NCI-H1092 treated with DMSO at 0.1 percent for 48 hours (cell line): ENCODE results near the gene CLPTM1.

Experiments
- DNase-seq: peaks from one replicate; lab custom pipeline; 2025; lab: John Stamatoyannopoulos, UW

The CLPTM1 gene

DNA sequence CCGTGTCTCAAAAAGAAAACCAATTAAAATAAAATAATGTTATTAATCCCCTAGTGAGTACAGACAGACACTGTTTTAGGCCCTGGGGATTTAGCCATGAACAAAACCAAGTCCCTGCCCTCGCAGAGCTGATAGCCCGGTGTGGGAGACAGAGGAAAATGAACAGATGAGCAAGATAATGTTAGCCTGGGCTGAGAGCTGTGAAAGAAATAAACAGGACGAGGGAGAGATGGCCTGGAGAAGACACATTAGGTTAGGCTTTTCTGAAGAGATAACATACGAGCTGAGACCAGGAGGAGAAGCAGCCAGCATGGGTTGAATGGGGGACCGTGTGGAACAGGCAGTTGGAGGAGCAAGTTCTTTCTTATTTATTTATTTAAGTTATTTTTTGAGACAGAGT lies 55.1 kb downstream of the CLPTM1 start:
- DNase-seq: no peak

DNA sequence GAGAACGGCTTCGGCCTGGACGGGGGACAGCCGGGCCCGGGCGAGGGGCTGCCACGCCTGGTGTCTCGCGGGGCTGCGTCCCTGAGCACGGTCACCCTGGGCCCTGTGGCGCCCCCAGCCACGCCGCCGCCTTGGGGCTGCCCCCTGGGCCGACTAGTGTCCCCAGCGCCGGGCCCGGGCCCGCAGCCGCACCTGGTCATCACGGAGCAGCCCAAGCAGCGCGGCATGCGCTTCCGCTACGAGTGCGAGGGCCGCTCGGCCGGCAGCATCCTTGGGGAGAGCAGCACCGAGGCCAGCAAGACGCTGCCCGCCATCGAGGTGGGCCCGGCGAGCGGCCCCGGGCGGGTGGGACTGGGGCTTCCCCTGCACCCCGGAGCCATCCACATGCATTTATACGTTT lies 56.8 kb downstream of the CLPTM1 start:
- no peak for DNase-seq

DNA sequence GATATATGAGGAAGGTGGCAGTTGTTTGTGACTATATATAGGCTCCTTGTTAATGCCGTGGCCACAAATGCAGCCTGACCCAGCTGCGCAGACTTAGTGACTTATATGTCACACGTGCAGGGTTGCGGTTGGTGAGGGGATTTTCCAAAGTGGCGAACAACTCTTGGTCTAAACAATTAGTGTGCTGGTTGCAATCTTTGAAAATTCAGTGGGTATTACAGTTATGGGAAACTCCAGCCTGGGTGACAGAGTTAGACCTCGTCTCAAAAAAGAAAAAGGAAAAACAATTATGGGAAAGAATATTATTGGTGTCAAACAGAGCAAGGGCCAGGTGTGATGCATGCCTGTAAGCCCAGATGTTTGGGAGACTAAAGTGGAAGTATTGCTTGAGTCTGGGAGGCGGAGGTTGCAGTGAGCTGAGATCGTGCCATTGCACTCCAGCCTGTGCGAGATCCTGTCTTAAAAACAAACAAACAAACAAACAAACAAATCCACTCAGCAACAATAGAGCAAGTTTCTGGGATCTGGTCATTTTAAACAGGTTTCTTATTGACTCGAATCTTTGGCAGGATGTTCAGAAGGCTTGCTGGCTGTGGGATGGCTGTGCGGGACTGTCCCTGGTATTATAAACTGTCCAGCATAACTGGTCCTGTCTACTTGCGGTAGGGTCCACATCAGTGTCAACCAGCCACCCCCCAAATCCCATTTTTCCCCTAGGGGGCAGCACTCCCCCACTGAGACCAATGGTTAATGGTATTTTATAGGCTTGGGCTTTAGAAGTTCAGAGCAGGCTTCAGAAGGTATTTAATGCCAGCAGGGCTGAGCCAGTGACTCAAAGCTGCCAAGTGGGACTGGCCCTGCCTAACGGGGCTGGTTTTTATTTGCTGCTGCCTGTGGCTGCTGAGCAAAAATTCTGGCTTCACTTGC lies 61.5 kb downstream of the CLPTM1 start:
- DNase-seq: peak; percentile 29

DNA sequence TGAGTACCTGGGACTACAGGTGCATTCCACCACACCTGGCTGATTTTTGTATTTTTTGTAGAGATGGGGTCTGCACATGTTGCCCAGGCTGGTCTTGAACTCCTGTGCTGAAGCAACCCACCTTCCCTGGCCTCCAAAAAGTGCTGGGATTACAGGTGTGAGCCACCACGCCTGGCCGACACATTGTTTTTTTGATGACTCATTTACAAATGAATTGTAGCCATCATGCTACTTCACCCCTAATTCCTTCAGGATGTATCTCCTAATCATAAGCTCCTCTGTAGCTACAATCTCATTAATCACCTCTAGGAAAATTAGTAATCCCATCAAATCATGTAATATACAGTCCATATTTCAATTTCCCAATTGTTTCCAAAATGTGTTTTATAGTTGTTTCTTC lies 64.0 kb downstream of the CLPTM1 start:
- no peak for DNase-seq

DNA sequence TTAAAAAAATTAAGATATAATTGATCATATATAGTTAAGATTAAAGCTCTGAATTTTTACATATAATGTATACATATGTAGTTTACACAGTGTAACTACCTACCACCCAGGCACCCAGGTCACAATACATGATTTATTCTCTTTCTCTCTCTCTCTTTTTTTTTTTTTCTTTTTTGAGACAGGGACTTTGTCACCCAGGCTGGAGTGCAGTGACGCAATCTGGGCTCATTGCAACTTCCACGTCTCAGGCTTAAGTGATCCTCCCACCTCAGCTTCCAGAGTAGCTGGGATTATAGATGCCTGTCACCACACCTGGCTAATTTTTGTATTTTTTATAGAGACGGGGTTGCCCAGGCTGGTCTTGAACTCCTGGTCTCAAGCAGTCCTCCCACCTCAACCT lies 64.9 kb downstream of the CLPTM1 start:
- DNase-seq: no peak

DNA sequence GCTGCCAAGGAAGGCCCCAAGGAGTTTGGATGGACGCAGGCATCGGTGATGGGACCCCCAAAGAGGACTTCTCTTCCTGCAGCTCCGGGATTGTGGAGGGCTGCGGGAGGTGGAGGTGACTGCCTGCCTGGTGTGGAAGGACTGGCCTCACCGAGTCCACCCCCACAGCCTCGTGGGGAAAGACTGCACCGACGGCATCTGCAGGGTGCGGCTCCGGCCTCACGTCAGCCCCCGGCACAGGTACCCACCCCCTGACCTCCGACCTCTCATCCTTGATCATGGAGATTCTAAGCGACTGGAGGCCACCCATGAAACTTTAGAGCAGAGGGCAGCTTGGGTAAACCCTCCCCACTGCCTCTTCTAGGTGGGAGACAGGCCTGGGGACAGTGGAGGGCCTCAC lies 66.8 kb downstream of the CLPTM1 start:
- DNase-seq: no peak

DNA sequence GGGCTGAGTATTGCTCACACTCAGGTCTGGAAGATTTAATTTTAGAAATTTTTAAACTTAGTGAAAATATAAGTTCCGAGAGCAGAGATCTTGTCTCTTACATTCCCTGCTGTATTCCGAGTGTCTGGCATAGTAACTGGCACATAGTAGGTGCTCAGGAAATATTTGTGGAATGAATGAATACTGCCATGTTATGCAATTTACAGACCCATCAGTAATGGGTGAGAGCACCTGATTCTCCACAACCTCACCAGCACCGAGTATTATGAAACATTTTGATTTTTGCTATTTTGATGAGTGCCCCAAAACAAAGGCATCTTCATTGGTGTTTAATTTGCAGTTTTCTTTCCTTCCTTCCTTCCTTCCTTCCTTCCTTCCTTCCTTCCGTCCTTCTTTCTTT lies 67.9 kb downstream of the CLPTM1 start:
- DNase-seq: no peak

DNA sequence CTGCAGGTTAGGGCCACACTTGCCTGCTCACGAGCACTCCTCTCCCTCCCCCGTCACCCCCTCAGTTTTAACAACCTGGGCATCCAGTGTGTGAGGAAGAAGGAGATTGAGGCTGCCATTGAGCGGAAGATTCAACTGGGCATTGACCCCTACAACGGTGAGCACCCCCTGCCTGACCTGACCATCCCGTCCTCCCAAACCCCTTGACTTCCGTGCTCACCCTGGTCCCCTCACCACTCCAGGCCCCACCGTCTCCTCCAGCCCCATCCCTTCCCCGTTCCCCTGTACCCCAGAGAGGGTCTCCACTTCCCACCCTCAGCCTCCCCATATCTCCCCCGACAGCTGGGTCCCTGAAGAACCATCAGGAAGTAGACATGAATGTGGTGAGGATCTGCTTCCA lies 70.1 kb downstream of the CLPTM1 start:
- no peak for DNase-seq

DNA sequence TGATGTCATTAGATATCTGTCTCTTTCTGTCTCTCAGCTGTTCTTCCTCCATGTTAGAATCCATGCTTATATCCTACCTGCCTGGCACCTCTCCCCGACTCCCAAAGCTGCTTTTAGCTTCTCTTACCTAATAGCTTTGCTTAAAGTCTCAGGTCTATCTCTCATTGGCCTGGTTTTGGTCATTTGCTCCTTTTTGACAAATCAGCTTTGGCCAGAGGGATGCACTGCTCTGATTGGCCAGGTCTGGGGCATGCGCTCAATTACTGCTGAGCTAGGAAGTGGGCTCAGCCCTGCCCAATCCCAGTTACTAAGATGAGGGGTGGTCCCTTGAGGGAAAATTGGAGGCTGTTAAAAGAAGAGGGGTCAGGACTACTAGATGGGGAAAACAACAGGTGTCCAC lies 72.2 kb downstream of the CLPTM1 start:
- no peak for DNase-seq

DNA sequence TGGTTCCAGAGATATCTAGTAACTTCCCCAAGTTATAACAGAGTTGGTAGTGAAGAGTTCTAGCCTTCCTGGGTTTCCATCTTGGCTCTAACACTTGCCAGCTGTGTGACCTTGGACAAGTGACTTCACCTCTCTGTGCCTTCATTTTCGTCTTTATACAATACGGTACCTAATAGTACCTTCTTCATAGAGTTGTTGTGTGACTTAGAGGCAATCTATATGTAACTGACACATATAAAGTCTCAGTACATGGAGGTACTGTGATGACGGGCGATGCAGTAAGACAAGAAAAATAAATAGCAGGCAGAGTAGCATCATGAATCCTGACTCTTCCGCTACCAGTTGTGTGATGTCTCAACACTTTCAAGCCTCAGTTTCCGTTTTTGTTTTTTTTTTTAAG lies 75.6 kb downstream of the CLPTM1 start:
- DNase-seq: no peak

DNA sequence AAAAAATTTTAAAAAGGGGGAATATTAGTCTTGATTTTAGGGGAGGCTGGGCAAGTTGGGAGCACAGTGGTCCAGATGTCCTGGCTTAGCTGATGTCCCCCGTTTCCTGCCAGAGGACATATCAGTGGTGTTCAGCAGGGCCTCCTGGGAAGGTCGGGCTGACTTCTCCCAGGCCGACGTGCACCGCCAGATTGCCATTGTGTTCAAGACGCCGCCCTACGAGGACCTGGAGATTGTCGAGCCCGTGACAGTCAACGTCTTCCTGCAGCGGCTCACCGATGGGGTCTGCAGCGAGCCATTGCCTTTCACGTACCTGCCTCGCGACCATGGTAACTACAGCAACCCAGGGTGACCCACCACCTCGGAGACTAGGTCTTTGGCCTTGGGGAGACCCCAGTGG lies 77.2 kb downstream of the CLPTM1 start:
- no peak for DNase-seq

DNA sequence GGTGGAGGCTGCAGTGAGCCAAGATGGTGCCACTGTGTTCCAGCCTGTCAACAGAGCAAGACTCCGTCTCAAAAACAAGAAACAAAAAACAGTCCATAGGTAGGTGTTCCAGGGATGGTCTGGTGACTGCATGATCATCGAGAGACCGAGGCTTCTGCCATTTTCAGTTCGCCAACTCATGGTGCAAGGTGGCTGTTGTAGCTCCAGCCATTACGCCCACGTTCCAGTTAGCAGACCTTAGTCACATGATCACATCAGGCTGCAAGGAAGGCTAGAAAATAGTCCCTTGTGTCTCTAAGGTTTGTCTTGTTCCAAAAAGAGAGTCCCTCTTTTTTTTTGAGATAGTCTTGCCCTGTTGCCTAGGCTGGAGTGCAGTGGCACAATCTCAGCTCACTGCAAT lies 80.6 kb downstream of the CLPTM1 start:
- DNase-seq: no peak

DNA sequence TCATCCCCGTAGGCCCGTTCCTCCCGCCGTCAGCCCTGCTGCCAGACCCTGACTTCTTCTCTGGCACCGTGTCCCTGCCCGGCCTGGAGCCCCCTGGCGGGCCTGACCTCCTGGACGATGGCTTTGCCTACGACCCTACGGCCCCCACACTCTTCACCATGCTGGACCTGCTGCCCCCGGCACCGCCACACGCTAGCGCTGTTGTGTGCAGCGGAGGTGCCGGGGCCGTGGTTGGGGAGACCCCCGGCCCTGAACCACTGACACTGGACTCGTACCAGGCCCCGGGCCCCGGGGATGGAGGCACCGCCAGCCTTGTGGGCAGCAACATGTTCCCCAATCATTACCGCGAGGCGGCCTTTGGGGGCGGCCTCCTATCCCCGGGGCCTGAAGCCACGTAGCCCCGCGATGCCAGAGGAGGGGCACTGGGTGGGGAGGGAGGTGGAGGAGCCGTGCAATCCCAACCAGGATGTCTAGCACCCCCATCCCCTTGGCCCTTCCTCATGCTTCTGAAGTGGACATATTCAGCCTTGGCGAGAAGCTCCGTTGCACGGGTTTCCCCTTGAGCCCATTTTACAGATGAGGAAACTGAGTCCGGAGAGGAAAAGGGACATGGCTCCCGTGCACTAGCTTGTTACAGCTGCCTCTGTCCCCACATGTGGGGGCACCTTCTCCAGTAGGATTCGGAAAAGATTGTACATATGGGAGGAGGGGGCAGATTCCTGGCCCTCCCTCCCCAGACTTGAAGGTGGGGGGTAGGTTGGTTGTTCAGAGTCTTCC lies 82.4 kb downstream of the CLPTM1 start:
- DNase-seq: no peak

DNA sequence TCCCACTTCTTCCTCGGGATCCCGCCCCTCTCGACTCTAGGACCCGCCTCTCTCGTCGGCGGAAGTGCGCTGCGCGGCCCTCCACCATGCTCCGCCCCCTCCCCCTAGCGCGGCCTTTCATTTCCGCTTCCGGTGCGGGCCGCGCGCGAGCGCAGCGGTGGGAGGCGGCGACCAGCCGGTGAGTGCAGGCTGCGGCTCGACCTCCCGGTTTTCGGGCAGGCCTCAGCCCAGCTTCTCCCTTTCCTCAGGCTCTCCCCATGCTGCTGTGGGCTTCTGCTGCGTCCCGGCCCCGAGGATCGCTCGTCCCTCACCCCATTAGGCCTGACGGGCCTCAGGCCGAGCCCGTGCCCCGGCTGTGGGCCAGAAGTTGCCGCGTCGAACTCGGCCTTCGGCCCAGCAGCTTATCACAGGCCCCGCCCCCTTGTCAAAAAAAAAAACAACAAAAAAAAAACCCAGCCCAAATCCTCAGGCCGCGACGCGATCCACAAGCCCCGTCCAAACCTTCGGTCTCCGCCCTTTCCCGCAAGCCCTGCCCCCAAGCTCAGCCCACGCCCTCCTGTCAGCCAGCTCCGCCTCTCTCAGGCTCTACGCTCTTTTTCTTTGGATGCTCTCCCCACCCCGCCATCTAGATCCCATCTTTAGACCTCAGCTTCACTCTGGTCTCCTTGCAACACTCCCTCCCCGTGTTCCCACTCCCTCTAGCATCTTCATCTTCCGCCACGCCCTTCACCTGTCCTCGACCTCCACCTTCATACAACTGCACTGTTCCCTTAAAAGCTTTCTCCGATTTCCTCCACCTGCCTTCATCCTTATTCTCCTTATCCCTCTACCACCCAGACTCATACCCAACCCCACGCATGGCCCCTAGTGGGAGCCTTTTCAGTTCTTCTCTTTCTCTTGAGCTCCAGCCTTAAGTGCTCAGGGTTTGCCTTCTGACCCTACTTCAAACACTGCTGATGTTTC lies 84.0 kb downstream of the CLPTM1 start, which contains the start of gene CLASRP:
Gene CLASRP (plus strand): TSS at position 115 of the 963 bp plus-strand sequence. CDS start 1,168 bp downstream, outside the sequence.
- peak; percentile 77 for DNase-seq

DNA sequence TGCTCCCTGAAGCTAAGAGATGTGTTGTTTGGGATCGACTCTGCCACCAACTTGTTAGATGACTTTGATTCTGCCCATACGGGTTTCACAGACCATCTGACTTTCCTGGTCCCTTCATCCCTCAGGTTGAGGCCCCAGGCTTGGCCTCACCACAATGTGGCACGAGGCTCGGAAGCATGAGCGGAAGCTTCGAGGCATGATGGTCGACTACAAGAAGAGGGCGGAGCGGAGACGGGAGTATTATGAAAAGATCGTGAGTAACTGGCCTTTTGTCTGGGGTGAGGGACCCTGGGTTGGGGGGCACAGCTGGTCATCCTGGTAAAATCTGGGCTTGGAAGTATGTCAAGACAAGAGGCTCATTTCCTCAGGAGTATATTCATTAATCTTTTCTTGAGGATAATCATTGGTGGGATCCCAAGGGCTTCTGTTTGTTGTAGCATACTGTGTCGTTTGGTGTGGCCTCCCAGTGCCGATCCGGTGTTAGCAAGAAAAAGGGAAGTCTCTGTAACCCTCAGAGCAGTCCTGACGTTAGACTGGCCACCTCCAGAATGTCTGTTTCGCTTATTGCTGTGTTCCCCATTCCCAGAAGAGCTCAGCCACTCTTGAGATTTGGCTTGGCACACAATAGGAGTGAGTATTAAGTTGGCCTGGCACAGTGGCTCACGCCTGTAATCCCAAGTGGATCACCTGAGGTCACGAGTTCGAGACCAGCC lies 85.0 kb downstream of the CLPTM1 start:
- DNase-seq: no peak

DNA sequence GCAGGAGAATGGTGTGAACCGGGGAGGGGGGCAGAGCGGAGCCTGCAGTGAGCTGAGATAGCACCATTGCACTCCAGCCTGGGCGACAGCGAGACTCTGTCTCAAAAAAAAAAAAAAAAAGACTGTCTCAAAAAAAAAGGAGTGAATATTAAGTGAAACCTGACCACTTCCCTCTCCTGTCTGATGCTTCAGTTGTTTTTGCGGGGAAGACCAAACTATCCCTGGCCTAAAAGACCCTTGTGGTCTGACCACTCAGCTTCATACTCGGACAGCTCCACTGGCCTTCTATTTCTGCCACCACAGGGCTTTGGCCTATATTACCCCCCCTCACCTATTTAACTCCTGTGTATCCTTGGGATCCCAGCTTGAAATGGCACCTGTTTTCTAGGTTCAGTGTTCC lies 85.9 kb downstream of the CLPTM1 start:
- DNase-seq: no peak
